Bronchial epithelial cell (primary cell): ENCODE results near the gene C1orf53. TPM values are rescaled to one million over a fixed set of nuclear protein-coding genes. Genes with fewer than 3 reads are reported as not detected.

Source experiments
- DNase-seq: peaks from one replicate; pipeline ENCODE4 v3.0.0-alpha.2; 2010; ENCODE audit warnings: low read depth
- FAIRE-seq: peaks from 2 replicates; lab custom pipeline; 2011; peaks lifted over from hg19 to GRCh38; lab: Jason Lieb, UNC
- H3K27me3 ChIP-seq: 2 replicates; pipeline ENCODE4 v1.5.1; 2011; ENCODE audit warnings: low read length; ENCODE audit not compliant: control insufficient read depth, insufficient read depth
- H3K36me3 ChIP-seq: 2 replicates; pipeline ENCODE4 v1.5.1; 2011; ENCODE audit warnings: low read length; ENCODE audit not compliant: control insufficient read depth, insufficient read depth
- H3K4me3 ChIP-seq: 2 replicates; pipeline ENCODE4 v1.5.1; 2011; ENCODE audit warnings: mild to moderate bottlenecking, low read depth, low read length, control low read depth
- total RNA-seq: library from RNA; depleted of rRNA; stranded (reverse); fragments of >200 nt; gene quantifications from 2 replicates; pipeline ENCODE4 v1.2.1, GENCODE V29; 2014
- TF ChIP-seq, protein P1 (sequence below): IDR thresholded peaks from 2 replicates; pipeline ENCODE4 v1.5.1; 2011; ENCODE audit warnings: mild to moderate bottlenecking, moderate library complexity, low read length, control low read depth, inconsistent platforms; ENCODE audit not compliant: insufficient read depth, severe bottlenecking

Gene C1orf53
- total RNA-seq, 1 donor from 2014 or later = 0.79 TPM

DNA sequence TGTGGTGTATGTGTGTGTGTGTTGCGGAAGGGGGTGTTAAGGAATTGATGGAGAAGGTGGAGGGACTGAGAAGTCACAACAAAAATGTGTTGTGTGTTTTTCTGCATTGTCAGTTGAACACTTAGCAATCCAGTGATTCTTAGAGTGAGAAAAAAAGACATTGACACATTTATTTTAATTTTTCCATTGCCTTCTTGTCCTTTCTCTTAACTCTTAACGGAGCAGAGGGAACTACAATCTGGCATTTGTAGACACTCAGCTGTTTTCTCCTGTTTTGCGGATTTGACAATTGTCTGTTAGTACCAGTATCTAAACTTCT is 725 bp downstream of the C1orf53 start:
- DNase-seq = no peak
- TF ChIP-seq, protein P1, sequence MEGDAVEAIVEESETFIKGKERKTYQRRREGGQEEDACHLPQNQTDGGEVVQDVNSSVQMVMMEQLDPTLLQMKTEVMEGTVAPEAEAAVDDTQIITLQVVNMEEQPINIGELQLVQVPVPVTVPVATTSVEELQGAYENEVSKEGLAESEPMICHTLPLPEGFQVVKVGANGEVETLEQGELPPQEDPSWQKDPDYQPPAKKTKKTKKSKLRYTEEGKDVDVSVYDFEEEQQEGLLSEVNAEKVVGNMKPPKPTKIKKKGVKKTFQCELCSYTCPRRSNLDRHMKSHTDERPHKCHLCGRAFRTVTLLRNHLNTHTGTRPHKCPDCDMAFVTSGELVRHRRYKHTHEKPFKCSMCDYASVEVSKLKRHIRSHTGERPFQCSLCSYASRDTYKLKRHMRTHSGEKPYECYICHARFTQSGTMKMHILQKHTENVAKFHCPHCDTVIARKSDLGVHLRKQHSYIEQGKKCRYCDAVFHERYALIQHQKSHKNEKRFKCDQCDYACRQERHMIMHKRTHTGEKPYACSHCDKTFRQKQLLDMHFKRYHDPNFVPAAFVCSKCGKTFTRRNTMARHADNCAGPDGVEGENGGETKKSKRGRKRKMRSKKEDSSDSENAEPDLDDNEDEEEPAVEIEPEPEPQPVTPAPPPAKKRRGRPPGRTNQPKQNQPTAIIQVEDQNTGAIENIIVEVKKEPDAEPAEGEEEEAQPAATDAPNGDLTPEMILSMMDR = no peak
- peak overlapping the region; percentile 60 for H3K4me3 ChIP-seq
- no peaks in the 10 kb centered on the region for H3K36me3 ChIP-seq
- H3K27me3 ChIP-seq = no peaks in the 10 kb centered on the region
- no peak for FAIRE-seq

DNA sequence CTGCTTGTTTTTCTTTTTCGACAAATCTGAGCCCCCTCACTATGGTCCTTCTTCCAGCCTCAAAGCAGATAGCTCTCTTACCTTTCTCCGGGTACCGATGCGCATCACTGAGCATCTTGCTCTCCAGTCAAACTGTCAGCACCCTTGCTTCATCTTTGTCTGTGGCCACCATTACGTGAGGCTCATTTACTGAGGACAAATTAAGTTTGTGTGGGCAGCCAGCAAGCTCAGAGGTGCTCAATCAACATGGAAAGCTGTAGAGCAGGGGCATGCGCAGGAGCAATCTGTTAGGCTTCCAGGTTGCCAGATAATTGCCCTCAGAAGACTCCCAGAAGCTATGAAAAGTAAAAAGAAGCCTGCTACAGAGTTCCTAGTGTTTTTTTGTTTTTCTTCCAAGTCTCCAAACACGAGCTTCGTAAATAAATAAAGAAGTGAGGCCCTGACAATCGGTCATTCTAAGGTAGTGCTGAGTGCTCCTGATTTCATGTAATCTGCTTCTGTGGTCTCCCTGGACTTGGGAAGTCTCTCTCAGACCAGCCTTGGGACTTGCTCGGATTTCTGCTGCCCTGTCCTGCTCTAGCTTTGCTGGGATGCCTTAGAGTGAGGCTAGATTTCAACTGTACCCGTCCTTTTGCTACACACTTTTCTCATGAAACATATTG is 1.8 kb downstream of the C1orf53 start:
- H3K27me3 ChIP-seq = peaks cover 4% of the 10 kb centered on the region
- H3K4me3 ChIP-seq = no peak overlapping the region
- FAIRE-seq = no peak
- TF ChIP-seq, protein P1 = no peak
- no peak for DNase-seq
- H3K36me3 ChIP-seq = no peaks in the 10 kb centered on the region

DNA sequence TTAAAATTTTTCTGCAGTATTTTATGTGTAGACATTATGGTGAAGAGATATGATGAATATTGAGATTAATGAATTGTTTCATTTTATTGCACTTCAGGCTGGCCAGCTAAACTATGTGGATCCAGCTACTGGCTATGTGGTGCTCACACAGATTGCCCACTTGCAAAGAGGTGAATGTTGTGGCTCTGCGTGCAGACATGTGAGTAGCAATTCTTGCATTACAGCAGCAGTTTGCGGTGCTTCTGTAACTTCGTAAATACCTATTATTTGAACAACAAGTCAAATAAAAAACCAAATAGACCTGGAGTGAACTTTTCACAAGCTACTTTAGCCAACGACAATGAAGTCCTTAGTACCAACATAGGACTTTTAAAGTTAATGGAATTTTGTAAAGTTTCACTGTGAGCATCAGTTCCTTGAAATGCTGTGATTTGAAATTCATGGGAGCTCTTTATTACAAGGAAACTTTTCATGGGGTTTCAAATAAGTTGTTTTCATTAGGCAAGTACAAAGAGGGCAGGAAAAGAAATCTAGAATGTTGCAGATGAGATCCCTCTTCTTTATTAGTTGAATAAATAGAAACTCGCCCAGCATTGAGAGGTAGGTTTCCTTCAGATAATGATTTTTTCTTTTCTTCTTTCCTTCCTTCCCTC is 3.4 kb downstream of the C1orf53 start:
- DNase-seq (no peak), FAIRE-seq (no peak)
- Histone ChIP-seq H3K36me3 (no peaks in the 10 kb centered on the region), H3K27me3 (peaks cover 17% of the 10 kb centered on the region), H3K4me3 (no peak overlapping the region)
- TF ChIP-seq, protein P1 = no peak

DNA sequence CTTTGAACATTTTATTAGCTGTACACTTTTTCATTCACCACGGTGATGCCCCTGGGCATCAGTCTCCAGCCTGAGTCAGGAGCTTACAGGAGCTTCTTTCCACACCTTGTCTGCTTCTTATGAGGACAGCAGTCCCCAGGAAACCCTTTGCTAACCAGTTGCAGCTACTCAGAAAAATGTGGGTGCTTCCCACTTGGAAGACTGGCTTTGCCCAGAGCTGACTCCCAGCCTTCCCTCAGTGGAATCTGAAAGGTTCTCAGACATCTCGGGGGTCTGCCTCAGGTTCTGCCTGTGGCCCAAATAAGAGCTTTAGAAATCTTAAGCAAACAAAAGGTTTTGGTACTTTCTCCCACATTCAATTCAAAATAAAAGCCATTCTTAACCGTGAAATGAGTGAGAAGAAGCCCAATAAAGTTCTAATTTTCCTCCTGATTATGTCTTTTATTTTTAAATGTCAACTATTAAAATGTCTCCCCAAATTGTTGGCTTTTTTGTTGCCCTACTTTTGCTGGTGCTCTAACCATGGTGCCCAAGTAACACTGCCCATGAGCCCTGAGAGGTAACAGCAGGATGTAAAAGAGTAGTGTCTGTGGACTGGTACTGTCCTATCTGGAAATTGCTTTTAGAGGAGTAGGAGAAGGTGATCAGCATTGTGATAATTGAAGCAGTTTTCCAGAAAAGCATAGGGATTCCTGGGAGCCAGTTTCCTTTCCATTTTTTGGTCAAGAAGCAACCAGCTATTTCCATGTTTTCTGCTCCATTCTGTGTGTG is 5.6 kb downstream of the C1orf53 start:
- TF ChIP-seq, protein P1 = no peak
- no peak overlapping the region for H3K4me3 ChIP-seq
- FAIRE-seq = no peak
- no peaks in the 10 kb centered on the region for H3K36me3 ChIP-seq
- no peak for DNase-seq
- peaks cover 37% of the 10 kb centered on the region for H3K27me3 ChIP-seq

DNA sequence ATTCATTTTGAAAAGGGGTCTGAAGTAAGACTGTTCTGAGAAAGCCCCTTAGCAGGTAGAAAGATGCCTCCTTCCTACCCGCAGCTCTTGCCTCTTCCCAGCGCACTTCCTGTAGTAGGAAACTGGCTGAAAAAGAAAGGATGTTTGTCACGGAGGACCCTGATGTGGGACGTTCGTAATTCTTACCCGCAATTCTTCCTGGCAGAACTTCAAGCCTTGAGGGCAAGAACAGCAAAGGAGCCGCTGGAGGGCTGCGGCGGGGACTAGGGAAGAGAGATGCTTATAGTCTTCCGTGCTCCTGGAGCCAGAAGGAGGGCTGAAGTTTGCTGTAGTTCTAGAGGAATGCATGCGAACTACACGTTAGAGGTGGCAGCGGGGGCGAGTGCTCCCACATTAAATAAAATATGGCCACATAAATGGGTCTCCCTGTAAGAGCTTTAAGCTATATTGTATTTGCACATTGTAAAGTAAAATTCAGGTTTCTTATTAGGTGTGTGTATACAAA is 6.3 kb downstream of the C1orf53 start:
- no peak for DNase-seq
- H3K36me3 ChIP-seq = no peaks in the 10 kb centered on the region
- TF ChIP-seq, protein P1 = no peak
- FAIRE-seq = no peak
- peaks cover 44% of the 10 kb centered on the region for H3K27me3 ChIP-seq
- H3K4me3 ChIP-seq = no peak overlapping the region
